Mesenteric fat pad (tissue), 1 donor: ENCODE results near the gene PTMA. TPM values are rescaled to one million over a fixed set of nuclear protein-coding genes. Genes with fewer than 3 reads are reported as not detected.
"Not testable (repeated sequence)": the region's sequence is repeated elsewhere in the genome, so short reads cannot be mapped to it uniquely, and the experiment has no call there.

ENCODE experiments used
- DNase-seq: peaks from one replicate; pipeline ENCODE4 v3.0.0-alpha.2; 2020; ENCODE audit warnings: low spot score
- long read RNA-seq: library from polyadenylated mRNA; unstranded; transcript quantifications from one replicate; pipeline ENCODE4 v2.0.0, GENCODE V29; 2020
- total RNA-seq: library from RNA; stranded (reverse); fragmentation: NEBNext Ultra II Directional; extraction: Animal tissue kit (Norgen Biotek cat#: 25700); gene quantifications from one replicate; pipeline ENCODE4 v1.2.1, GENCODE V29; 2021
- donor health status: DM: yes; HTN: yes; CAD: no.

PTMA gene, protein sequence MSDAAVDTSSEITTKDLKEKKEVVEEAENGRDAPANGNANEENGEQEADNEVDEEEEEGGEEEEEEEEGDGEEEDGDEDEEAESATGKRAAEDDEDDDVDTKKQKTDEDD
- total RNA-seq = 790 TPM
- long read RNA-seq, transcript PTMA-201 (5 exons, 1,212 nt) = minor isoform, 54 of 728 reads
- long read RNA-seq, transcript PTMA-202 (5 exons, 1,221 nt) = major isoform, 523 of 728 reads
- long read RNA-seq, partial matches to known transcripts = 96 of 728 reads
- long read RNA-seq, other reads (novel, unspliced or antisense) = 46 of 728 reads

DNA sequence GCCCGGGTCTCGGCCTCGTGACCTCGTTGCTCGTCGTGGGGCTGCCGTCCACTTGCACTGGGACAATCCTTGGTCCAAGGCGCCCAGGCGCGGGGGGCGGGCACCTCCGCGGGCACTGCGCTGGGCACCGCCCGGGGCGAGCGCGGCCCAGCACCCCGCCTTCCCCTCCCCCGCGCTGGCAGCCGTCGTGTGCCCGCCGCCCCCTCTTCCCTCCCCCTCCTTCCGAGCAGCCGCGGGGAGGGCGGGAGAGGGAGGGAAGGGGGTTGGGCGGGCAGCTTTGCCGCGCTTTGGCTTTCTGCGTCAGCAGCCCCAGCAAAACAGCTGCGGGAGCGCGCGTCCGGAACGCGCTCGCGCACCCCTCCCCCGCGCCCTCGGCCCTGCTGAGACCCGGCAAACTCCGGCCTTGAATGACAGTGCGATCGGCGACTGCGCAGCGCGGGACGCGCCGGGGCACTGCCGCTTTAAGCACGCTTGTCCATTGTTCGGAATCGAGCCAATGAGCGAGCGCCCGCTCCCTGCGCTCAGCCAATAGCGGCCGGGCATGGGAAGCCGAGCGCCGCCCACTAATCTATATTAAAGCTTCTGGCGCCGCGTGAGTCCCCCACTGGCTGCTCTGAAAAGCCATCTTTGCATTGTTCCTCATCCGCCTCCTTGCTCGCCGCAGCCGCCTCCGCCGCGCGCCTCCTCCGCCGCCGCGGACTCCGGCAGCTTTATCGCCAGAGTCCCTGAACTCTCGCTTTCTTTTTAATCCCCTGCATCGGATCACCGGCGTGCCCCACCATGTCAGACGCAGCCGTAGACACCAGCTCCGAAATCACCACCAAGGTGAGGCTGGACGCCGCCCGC is at the start of gene PTMA:
PTMA (plus strand) TSS at position 599 of the 846 bp plus-strand sequence; CDS start at position 781, 182 bp downstream.
- DNase-seq = peak; percentile 99

DNA sequence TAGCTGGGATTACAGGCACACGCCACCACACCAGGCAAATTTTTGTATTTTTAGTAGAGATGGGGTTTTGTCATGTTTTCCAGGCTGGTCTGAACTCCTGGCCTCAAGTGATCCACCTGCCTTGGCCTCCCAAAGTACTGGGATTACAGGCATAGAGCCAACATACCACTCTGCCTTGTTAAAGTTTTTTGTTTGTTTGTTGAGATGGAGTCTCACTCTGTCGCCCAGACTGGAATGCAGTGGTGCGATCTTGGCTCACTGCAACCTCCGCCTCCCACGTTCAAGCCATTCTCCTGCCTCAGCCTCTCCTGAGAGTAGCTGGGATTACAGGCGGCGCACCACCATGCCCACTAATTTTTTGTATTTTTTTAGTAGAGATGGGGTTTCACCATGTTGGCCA is 48.3 kb upstream of the PTMA start:
- not testable (repeated sequence) for DNase-seq

GRCh38 chr2:231660860-231661259 is 47.5 kb upstream of the PTMA start:
- DNase-seq = no peak

DNA sequence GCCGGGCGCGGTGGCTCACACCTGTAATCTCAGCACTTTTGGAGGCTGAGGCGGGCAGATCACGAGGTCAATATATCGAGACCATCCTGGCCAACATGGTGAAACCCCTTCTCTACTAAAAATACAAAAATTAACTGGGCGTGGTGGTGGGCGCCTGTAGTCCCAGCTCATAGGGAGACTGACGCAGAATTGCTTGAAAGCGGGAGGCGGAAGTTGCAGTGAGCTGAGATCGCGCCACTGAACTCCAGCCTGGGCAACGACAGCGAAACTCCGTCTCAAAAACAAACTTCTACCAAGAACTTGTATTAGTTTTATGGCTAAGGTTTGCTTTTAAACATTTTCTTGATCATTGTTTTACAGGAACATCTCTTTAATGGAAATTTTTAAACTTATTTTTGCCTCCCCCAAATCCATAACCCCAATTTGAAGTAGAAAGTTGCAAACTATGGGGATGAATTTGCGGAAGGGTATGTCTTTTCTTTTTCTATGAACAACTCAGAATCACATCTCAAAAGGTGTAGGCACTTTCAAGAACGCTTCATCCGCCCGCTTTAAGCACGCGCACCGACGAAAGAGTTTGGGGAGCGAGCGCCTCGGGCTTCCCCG is 46.8 kb upstream of the PTMA start:
- DNase-seq = no peak

DNA sequence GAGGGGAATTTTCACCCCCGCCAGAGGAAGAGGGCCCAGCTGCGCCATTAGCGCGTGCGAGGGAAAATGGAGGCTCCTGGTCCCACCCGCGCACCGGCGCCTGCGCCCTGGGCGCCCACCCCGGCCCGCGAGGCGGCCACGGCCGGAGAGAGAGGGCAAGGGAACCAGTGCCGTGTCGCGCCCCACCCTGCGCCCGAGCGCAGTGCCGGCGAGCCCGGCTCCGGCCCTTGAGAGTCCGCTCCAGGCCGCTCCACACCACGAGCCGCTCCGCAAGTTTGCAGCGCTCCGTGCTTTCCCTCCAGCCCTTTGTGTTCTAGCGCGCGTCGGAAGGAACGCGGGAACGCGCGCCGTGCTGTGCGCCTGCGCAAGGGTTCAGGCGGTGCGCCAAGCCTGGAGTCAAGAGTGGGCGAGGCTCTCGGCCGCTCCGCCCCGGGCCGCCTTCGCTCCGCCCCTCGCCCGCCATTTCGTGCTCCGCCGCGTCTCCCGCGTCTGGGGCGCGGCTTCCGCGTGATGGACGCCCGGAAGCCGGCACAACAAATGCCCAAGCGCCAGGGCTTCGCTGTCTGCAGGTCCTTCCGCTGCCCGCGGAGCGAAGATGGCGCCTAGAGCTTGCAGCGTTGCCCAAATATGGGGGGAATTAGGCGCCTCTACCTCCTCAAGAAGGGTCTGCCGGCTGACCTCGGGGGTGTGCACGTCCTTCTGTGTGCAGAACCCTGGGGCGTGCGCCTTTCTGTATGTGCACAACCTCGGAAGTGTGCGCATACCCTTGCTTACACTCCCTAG is 46.1 kb upstream of the PTMA start:
- DNase-seq = peak; percentile 100

- DNase-seq = no peak
These were observed 45.4 kb upstream of the PTMA start for GRCh38 chr2:231662811-231663457.

DNA sequence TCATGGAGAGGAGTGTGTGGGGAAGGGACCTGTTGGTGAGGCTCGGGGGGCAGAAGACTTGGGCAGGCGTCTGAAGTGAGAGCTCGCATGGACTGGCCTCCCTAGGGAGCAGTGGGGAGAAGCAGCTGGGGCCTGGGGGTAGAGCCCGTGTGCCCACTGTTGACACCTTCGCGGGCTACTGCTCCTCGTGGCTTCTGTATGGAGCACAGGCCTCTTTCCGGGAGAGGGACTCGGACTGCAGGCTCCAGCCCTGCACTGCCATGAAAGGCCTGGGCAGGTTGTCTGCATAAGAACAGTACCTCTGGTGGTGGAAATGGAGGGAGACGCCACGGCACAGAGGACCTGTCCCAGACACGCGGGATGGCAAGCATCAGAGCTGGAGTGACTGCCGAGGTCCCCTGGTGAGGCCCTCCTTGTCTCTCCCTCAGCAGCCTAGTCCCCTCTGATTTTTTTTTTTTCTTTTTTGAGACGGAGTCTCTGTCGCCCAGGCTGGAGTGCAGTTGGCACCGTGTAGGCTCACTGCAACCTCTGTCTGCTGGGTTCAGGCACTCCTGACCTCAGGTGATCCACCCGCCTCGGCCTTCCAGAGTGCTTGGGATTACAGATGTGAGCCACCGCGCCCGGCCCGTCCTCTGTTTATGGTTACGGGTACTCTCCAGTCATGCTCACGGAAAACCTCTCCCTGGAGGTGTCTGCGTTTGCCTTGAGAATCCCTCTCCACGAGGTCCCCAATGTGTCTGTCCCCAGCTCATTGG is 44.7 kb upstream of the PTMA start:
- DNase-seq = no peak

- DNase-seq = no peak
These were observed 43.6 kb upstream of the PTMA start for GRCh38 chr2:231664727-231665126.

GRCh38 chr2:231665245-231666170 is 42.8 kb upstream of the PTMA start:
- DNase-seq = no peak

DNA sequence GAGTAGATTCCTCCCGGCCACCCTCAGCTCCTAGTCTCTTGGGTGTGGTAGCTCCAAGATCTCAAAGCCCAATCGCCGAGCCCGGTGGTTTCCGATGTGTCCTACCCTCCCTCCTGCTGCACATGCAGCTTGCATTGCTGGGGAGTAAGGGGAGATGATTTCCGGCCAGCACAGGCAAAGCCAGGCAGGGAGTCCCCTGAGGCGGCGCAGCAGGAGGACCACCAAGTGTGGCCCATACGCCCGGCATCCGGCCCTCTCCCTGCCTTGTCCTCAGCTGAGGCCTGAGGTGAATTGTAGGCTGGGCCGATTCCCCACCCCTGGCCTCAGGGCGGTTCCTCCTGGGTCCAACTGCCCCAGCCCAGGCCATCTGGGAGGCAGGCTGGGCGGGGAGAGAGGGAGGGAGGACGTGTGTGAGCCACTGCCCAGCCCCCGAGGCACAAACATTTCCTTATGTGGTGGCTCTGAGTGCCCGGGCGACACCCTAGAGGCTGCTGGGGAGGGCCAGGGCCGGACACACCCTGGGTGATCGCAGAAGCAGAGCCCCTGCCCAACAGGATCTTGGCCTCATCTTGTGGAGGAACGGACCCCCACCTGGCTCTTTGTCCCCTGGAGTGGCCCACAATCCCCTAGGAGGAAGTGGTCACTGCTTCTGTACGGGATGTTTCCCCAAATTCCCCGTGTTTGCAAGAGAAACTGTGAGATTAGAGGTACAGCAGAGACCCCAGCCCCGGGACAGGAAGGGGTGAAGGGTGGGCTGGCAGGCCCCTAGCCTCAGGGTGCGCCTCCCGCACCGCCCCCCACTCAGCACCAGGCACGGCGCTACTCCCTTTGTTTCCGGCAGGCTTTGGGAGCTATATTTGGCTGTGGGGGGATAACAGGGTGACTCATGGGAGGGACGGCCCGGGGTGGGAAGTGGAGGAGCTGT is 41.9 kb upstream of the PTMA start:
- DNase-seq = peak; percentile 96

DNA sequence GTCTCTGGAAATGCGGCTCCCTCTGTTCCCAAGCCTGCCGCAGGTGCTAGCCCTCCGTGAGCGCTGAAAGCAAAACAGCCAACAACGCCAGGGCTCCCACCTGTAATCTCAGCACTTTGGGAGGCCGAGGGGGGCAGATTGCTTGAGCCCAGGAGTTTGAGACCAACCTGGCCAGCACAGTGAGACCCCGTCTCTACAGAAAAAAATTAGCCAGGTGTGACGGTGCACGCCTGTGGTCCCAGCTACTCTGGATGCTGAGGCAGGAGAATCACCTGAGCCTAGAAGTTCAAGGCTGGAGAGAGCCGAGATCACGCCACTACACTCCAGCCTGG is 41.3 kb upstream of the PTMA start:
- DNase-seq = no peak

GRCh38 chr2:231667496-231667895 is 40.8 kb upstream of the PTMA start:
- DNase-seq = no peak

GRCh38 chr2:231668981-231669380 is 39.3 kb upstream of the PTMA start:
- DNase-seq = no peak

GRCh38 chr2:231671270-231672050 is 36.9 kb upstream of the PTMA start:
- no peak for DNase-seq

- no peak for DNase-seq
These were observed 35.5 kb upstream of the PTMA start for GRCh38 chr2:231672617-231673347.

- no peak for DNase-seq
These were observed 35.0 kb upstream of the PTMA start for GRCh38 chr2:231673348-231673770.
